Regular cardiac myocyte (primary cell): Measurements from ENCODE around the gene NTN3. TPM values are rescaled to one million over a fixed set of nuclear protein-coding genes. Genes with fewer than 3 reads are reported as not detected.

ENCODE experiments used
- total RNA-seq: library from RNA; depleted of rRNA; stranded (reverse); fragments of >200 nt; gene quantifications from 2 replicates; pipeline ENCODE4 v1.2.3, GENCODE V29; 2014

The NTN3 gene
- total RNA-seq: 0.19 and 0.56 TPM in 2 replicates

DNA sequence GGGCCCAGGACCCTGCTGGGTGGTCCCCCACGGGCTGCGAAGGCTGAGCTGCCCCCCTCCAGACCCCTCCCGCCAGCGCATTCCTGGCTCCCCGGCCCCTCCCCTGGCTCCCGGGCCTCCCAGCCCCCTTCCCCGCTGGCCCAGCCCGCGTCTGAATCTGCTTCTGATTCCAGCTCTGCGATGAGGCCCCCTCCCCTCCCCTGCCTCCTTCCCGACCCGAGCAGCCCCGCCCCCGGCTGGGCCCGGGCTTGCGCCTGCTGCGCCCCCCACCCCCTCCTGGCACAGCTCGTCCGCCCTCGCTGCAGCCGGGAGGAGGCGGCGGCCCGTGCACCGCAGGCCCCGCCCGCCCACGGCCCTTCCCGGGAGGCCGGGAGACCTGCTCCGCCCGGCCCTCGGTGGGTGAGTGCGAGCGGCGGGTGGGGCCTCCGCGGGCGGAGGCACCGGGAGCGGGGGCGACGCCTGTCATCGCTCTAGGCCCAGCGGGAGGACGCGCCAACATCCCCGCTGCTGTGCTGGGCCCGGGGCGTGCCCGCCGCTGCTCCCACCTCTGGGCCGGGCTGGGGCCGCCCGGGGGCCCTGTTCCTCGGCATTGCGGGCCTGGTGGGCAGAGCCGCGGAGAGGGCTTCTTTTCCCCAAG is at the start of gene NTN3:
NTN3 (plus strand) TSS at position 282 of the 637 bp plus-strand sequence. CDS start 405 bp downstream, outside the sequence.

DNA sequence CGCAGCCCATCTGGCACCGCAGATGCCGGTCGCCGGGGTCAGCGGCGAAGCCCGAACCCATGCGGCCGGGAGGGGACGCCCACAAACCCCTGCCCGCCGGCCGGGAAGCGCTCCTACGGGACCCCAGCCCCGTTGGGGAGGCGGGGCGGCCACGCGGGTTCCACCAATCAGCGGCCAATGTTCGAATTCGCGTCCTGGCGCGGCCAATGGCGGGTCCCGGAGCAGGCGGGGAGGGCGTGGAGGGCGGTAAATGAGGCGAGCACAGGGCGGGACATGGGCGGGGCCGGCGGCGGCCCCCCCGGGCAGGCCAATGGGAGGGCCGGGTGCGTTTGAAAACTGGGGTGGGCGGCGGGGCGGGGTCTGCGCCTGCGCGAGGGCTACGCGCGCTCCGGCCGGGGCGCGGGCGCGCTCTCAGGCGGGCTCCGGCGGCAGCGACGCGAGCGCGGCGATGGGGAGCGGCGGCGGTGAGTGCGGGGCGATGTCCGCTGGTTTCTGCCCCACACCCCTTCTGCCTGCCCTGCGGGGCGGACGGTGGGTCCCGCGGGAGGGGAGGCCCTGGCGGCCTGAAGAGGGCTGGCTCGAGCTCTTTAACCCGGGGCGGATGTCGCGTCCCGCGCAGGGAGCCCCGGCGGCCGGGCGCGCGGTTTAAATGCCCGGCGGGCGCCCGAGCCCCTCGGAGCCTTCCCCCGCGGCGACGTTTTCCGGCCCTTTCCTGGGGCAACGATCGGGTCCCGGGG is 41.9 kb upstream of the NTN3 start, which contains the start of gene CCNF:
CCNF (plus strand) TSS at position 414 of the 737 bp plus-strand sequence; CDS start at position 449, 35 bp downstream.

DNA sequence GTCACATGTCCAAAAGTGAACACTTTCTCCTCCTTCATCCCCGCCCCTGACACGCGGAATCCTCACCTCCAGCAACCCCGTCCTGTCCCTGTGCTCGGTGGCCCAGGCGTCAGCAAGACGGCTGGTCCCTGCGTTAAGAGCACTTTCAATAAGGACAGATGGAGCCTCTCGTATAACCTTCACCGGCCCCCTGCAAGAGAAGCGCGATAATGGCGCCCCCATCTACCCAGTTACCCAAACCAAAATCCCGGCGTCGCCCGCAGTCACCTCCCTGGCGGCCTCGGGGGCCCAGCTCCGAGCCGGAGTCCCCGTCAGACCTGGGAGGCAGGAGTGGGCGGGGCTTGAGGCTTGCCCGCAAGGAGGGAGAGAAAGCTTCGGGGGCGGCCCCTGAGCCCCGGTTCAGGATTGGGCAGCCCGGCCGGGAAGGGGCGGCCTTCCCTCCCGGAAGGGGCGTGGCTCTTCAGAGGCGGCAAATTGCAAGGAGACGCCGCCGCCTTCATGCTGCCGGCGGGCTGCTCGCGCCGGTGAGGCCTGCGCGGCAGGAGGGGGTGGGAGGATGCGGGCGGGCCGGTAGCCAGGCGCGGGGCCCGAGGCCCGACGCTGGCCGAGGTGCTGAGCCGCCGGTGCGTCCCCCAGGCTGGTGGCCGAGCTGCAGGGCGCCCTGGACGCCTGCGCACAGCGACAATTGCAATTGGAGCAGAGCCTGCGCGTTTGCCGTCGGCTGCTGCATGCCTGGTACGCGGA is 11.3 kb upstream of the NTN3 start, which contains the start of gene TEDC2:
TEDC2 (plus strand) TSS at position 463 of the 744 bp plus-strand sequence; CDS start at position 499, 36 bp downstream.

DNA sequence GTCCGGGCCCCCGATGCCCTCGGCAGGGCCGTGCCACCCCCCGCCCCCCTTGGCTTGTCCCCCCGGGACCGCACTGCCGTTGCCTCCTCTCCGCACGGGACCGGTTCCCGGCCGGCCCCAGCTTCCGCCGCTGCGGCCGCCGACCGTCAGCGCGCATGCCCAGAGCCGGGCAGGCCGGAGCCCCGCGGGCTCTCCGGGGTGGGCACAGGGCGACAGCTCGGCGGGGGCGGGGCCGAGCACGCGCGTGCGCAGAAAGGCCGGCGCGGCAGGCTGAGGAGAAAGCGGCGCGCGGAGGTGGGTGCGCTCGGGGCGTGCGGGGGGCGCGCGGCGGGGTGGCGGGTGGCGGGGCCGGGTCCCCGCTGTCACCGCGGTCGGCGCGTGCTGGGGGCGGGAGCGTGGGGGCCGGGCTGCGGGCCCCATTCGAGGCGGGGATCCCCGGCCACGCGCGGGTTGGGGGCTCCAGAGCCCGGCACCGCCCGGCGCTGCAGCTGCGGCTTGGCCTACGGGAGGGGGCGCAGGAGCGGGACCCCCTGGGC is 3.8 kb downstream of the NTN3 start, which contains the start of gene TBC1D24:
TBC1D24 (plus strand) TSS at position 251 of the 536 bp plus-strand sequence. CDS start 21,022 bp downstream, outside the sequence.

DNA sequence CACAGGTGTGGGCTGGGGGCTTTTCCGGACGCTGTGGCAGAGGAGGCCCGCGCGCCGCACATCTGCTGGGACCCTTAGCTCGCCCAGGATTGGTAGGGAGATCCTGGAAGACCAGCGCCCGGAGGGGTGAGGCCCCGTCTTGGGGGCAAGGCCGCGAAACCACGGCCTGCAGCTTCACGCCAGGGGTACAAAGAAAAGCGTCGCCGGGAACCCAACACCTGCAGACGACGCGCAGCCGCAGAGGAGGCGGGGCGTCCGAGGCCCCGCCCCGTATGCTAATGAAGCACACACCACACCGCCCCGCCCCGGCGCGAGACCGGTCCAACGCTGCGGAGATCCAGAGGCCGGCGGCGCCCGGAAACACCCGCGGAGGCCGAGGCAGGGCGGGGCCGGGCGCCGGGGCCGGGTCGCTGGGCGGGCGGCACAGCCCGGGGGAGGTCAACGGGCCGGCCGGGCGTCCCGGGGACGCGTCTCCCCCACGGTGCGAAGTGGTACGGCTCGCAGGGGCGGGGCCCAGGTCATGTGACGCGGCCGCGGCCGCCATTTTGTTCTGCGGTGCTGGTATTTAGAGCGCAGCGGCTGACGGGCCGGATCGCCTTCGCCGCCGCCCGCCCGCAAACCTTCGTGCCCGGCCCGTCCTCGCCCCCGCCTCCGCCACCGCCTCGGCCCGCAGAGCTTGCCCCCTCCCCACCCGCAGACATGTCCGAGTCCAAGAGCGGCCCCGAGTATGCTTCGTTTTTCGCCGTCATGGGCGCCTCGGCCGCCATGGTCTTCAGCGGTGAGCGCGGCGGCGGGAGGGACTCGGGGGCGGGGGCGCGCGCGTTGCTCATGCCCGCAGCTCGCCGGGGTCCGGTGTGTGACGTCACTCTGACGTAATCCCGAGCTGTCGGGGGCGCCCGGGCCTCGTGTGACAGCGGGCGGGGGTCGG is 42.6 kb downstream of the NTN3 start, which contains the start of gene ATP6V0C:
ATP6V0C (plus strand) TSS at position 548 of the 928 bp plus-strand sequence; CDS start at position 700, 152 bp downstream.

DNA sequence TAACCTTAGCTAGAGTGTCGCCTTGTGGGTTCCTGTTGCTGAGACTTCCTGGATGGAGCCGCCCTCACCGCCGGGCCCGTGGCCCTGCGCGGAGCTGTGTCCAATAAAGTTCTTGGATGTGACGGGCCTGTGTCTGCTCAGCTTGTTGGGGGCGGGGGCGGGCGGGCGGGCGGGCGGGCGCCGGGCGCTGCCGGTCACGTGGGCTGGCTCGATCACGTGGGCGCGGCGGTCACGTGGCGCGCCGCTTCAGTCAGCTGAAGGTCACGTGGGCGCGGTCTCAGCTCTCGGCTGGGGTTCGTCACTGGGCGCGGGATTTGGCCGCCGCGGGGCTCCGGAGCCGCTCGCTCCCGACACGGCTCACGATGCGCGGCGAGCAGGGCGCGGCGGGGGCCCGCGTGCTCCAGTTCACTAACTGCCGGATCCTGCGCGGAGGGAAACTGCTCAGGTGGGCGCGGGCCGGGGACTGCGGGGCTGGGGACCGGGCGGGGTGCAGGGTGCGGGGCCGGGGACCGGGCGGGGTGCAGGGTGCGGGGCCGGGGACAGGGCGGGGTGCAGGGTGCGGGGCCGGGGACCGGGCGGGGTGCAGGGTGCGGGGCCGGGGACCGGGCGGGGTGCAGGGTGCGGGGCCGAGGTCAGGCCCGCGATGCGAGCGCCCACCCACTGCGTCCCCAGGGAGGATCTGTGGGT is 49.1 kb downstream of the NTN3 start, which contains the start of gene AMDHD2:
AMDHD2 (plus strand) TSS at position 275 of the 687 bp plus-strand sequence; CDS start at position 363, 88 bp downstream.

Other genes with a start within 250 kb of the NTN3 start
- gene E4F1, start 247.7 kb upstream of the NTN3 start, total RNA-seq: 28.6 and 35.0 TPM in 2 replicates
- 0.56 and 0.58 TPM in 2 replicates for gene DNASE1L2, start 234.9 kb upstream of the NTN3 start, total RNA-seq
- gene ECI1, start 219.7 kb upstream of the NTN3 start, total RNA-seq: 21.4 and 30.5 TPM in 2 replicates
- 39.2 and 117 TPM in 2 replicates for gene RNPS1, start 203.2 kb upstream of the NTN3 start, total RNA-seq
- 2.1 and 2.8 TPM in 2 replicates for gene ABCA3, start 130.6 kb upstream of the NTN3 start, total RNA-seq
- 4.2 and 37.0 TPM in 2 replicates for gene CCNF, start 41.9 kb upstream of the NTN3 start, total RNA-seq
- gene TEDC2, start 11.2 kb upstream of the NTN3 start, total RNA-seq: 1.7 and 12.5 TPM in 2 replicates
- gene TBC1D24, start 3.8 kb downstream of the NTN3 start, total RNA-seq: 11.3 and 16.3 TPM in 2 replicates
- 6.8 and 8.4 TPM in 2 replicates for gene ATP6V0C, start 42.7 kb downstream of the NTN3 start, total RNA-seq
- gene AMDHD2, start 49.1 kb downstream of the NTN3 start, total RNA-seq: 24.0 and 42.3 TPM in 2 replicates
- not detected in 2 replicates for gene CEMP1, start 60.1 kb downstream of the NTN3 start, total RNA-seq
- 16.9 and 22.8 TPM in 2 replicates for gene PDPK1, start 66.7 kb downstream of the NTN3 start, total RNA-seq
- gene KCTD5, start 211.2 kb downstream of the NTN3 start, total RNA-seq: 21.4 and 32.6 TPM in 2 replicates
- gene PRSS27, start 248.9 kb downstream of the NTN3 start, total RNA-seq: 0.19 and 0.56 TPM in 2 replicates